ENCODE data around the gene DOCK2. TPM values are rescaled to one million over a fixed set of nuclear protein-coding genes. Genes with fewer than 3 reads are reported as not detected.
A peak's percentile ranks its signal among the peaks of the same experiment; 100 is the strongest.

The DOCK2 gene
- total RNA-seq, 2 experiments from 2014 or later, result 189 to 198 TPM

- Mint-ChIP-seq H3K4me3 (no peak overlapping the region), H3K36me3 (ENCODE audit: low read depth) (peaks cover 65% of the 10 kb centered on the region), H3K27ac (no peak overlapping the region), H3K4me1 (peaks cover 8% of the 10 kb centered on the region), H3K27me3 (no peaks in the 10 kb centered on the region), H3K9me3 (ENCODE audit: low read depth) (no peaks in the 10 kb centered on the region)
- intact Hi-C loops (cut with DNase I, micrococcal nuclease), result no loop called here
- DNase-seq, result no peak
- ATAC-seq, result no peak
- POLR2A ChIA-PET, result no interaction called here
- CTCF ChIA-PET, result interaction anchor here (0.6 to 2.7 kb wide), 13 partner anchors 8 to 491 kb away, joined by 3 to 15 read pairs (median 4); no protein-coding TSS in a partner anchor
Measured at GRCh38 chr5:170071748-170072147, 434.7 kb downstream of the DOCK2 start.

- ATAC-seq (no peak), DNase-seq (no peak)
- intact Hi-C loops (cut with DNase I, micrococcal nuclease), result no loop called here
- H3K36me3 Mint-ChIP-seq (ENCODE audit: low read depth), result peaks cover 60% of the 10 kb centered on the region
- ChIA-PET POLR2A (no interaction called here), CTCF (interaction anchor here (0.7 to 0.8 kb wide), 4 partner anchors 14 to 606 kb away, joined by 3 to 5 read pairs (median 4); no protein-coding TSS in a partner anchor)
- H3K4me1 Mint-ChIP-seq, result peaks cover 22% of the 10 kb centered on the region
- H3K9me3 Mint-ChIP-seq (ENCODE audit: low read depth), result no peaks in the 10 kb centered on the region
- no peak overlapping the region for H3K4me3 Mint-ChIP-seq
- H3K27me3 Mint-ChIP-seq, result no peaks in the 10 kb centered on the region
- no peak overlapping the region for H3K27ac Mint-ChIP-seq
Measured at GRCh38 chr5:170075696-170076095, 438.6 kb downstream of the DOCK2 start.

- Mint-ChIP-seq H3K4me3 (no peak overlapping the region), H3K4me1 (peaks cover 22% of the 10 kb centered on the region), H3K27ac (peak overlapping the region; percentile 8), H3K9me3 (ENCODE audit: low read depth) (no peaks in the 10 kb centered on the region), H3K27me3 (no peaks in the 10 kb centered on the region), H3K36me3 (ENCODE audit: low read depth) (peaks cover 60% of the 10 kb centered on the region)
- ATAC-seq (no peak), DNase-seq (no peak)
- intact Hi-C loops (cut with DNase I, micrococcal nuclease), result no loop called here
- POLR2A ChIA-PET, result no interaction called here
- CTCF ChIA-PET, result interaction anchor here (0.7 to 0.8 kb wide), 2 partner anchors 22 to 156 kb away, joined by 3 to 4 read pairs; no protein-coding TSS in a partner anchor
Measured at GRCh38 chr5:170076211-170076610, 439.1 kb downstream of the DOCK2 start.

- Mint-ChIP-seq H3K27me3 (no peaks in the 10 kb centered on the region), H3K27ac (no peak overlapping the region)
Measured at GRCh38 chr5:170076739-170077138, 439.7 kb downstream of the DOCK2 start.

GRCh38 chr5:170077526-170077925 is 440.5 kb downstream of the DOCK2 start:
- ATAC-seq (no peak), DNase-seq (no peak)
- no peaks in the 10 kb centered on the region for H3K9me3 Mint-ChIP-seq (ENCODE audit: low read depth)
- peaks cover 67% of the 10 kb centered on the region for H3K36me3 Mint-ChIP-seq (ENCODE audit: low read depth)
- H3K27me3 Mint-ChIP-seq, result no peaks in the 10 kb centered on the region
- H3K27ac Mint-ChIP-seq, result no peak overlapping the region
- ChIA-PET POLR2A (no interaction called here), CTCF (interaction anchor here (0.7 kb wide), 1 partner anchor 303 kb away, joined by 3 read pairs; no protein-coding TSS in a partner anchor)
- intact Hi-C loops (cut with DNase I, micrococcal nuclease), result no loop called here
- peaks cover 22% of the 10 kb centered on the region for H3K4me1 Mint-ChIP-seq
- H3K4me3 Mint-ChIP-seq, result no peak overlapping the region

More at GRCh38 chr5:170076739-170077138, 439.7 kb downstream of the DOCK2 start:
- CTCF ChIA-PET, result interaction anchor here (0.7 kb wide), 1 partner anchor 21 kb away, joined by 3 read pairs; no protein-coding TSS in a partner anchor
- intact Hi-C loops (cut with DNase I, micrococcal nuclease), result no loop called here
- DNase-seq, result no peak
- Mint-ChIP-seq H3K4me1 (peaks cover 22% of the 10 kb centered on the region), H3K9me3 (ENCODE audit: low read depth) (no peaks in the 10 kb centered on the region), H3K4me3 (no peak overlapping the region), H3K36me3 (ENCODE audit: low read depth) (peaks cover 60% of the 10 kb centered on the region)
- POLR2A ChIA-PET, result no interaction called here
- ATAC-seq, result peak; percentile 57

GRCh38 chr5:170078458-170078857 is 441.4 kb downstream of the DOCK2 start:
- Mint-ChIP-seq H3K27ac (peak overlapping the region; percentile 30), H3K9me3 (ENCODE audit: low read depth) (no peaks in the 10 kb centered on the region)
- POLR2A ChIA-PET, result no interaction called here

GRCh38 chr5:170078931-170079330 is 441.9 kb downstream of the DOCK2 start:
- Mint-ChIP-seq H3K9me3 (ENCODE audit: low read depth) (no peaks in the 10 kb centered on the region), H3K36me3 (ENCODE audit: low read depth) (peaks cover 77% of the 10 kb centered on the region), H3K27me3 (no peaks in the 10 kb centered on the region), H3K4me1 (peaks cover 22% of the 10 kb centered on the region), H3K4me3 (no peak overlapping the region), H3K27ac (peak overlapping the region; percentile 30)
- ChIA-PET CTCF (interaction anchor here (2.9 kb wide), 1 partner anchor 8 kb away, joined by 8 read pairs; no protein-coding TSS in a partner anchor), POLR2A (no interaction called here)
- ATAC-seq, result no peak
- intact Hi-C loops (cut with DNase I, micrococcal nuclease), result no loop called here
- no peak for DNase-seq

More at GRCh38 chr5:170078458-170078857, 441.4 kb downstream of the DOCK2 start:
- DNase-seq, result no peak
- Mint-ChIP-seq H3K27me3 (no peaks in the 10 kb centered on the region), H3K4me3 (no peak overlapping the region), H3K4me1 (peaks cover 22% of the 10 kb centered on the region), H3K36me3 (ENCODE audit: low read depth) (peaks cover 74% of the 10 kb centered on the region)
- CTCF ChIA-PET, result interaction anchor here (2.9 kb wide), 1 partner anchor 8 kb away, joined by 8 read pairs; no protein-coding TSS in a partner anchor
- intact Hi-C loops (cut with DNase I, micrococcal nuclease), result no loop called here
- ATAC-seq, result peak; percentile 54

GRCh38 chr5:170080217-170080616 is 443.1 kb downstream of the DOCK2 start:
- Mint-ChIP-seq H3K4me1 (peaks cover 22% of the 10 kb centered on the region), H3K27me3 (no peaks in the 10 kb centered on the region), H3K27ac (no peak overlapping the region), H3K36me3 (ENCODE audit: low read depth) (peaks cover 80% of the 10 kb centered on the region), H3K4me3 (no peak overlapping the region), H3K9me3 (ENCODE audit: low read depth) (no peaks in the 10 kb centered on the region)
- no peak for ATAC-seq
- CTCF ChIA-PET, result interaction anchor here (2.9 kb wide), 1 partner anchor 9 kb away, joined by 8 read pairs; no protein-coding TSS in a partner anchor
- DNase-seq, result no peak
- intact Hi-C loops (cut with DNase I, micrococcal nuclease), result no loop called here
- POLR2A ChIA-PET, result no interaction called here

GRCh38 chr5:170080786-170081445 is 443.8 kb downstream of the DOCK2 start:
- POLR2A ChIA-PET, result no interaction called here
- no peak overlapping the region for H3K27ac Mint-ChIP-seq
- ATAC-seq (no peak), DNase-seq (no peak)
- intact Hi-C loops (cut with DNase I, micrococcal nuclease), result no loop called here
- H3K4me3 Mint-ChIP-seq, result no peak overlapping the region
- H3K9me3 Mint-ChIP-seq (ENCODE audit: low read depth), result no peaks in the 10 kb centered on the region
- CTCF ChIA-PET, result interaction anchor here (0.7 to 2.9 kb wide), 2 partner anchors 10 to 325 kb away, joined by 4 to 8 read pairs; no protein-coding TSS in a partner anchor
- H3K4me1 Mint-ChIP-seq, result peaks cover 22% of the 10 kb centered on the region
- H3K27me3 Mint-ChIP-seq, result no peaks in the 10 kb centered on the region
- H3K36me3 Mint-ChIP-seq (ENCODE audit: low read depth), result peaks cover 79% of the 10 kb centered on the region

GRCh38 chr5:170081616-170082015 is 444.5 kb downstream of the DOCK2 start:
- ChIA-PET CTCF (interaction anchor here (0.7 kb wide), 1 partner anchor 8 kb away, joined by 3 read pairs; no protein-coding TSS in a partner anchor), POLR2A (no interaction called here)
- Mint-ChIP-seq H3K27ac (no peak overlapping the region), H3K36me3 (ENCODE audit: low read depth) (peaks cover 79% of the 10 kb centered on the region), H3K27me3 (no peaks in the 10 kb centered on the region), H3K4me3 (no peak overlapping the region), H3K4me1 (peaks cover 15% of the 10 kb centered on the region), H3K9me3 (ENCODE audit: low read depth) (no peaks in the 10 kb centered on the region)
- intact Hi-C loops (cut with DNase I, micrococcal nuclease), result no loop called here
- ATAC-seq (no peak), DNase-seq (no peak)

GRCh38 chr5:170082701-170083100 is 445.6 kb downstream of the DOCK2 start:
- Mint-ChIP-seq H3K4me3 (no peak overlapping the region), H3K27ac (no peak overlapping the region), H3K27me3 (no peaks in the 10 kb centered on the region), H3K4me1 (peaks cover 9% of the 10 kb centered on the region), H3K36me3 (ENCODE audit: low read depth) (peaks cover 72% of the 10 kb centered on the region), H3K9me3 (ENCODE audit: low read depth) (no peaks in the 10 kb centered on the region)
- intact Hi-C loops (cut with DNase I, micrococcal nuclease), result no loop called here
- ChIA-PET POLR2A (no interaction called here), CTCF (interaction anchor here (0.8 kb wide), 1 partner anchor 1309 kb away, joined by 5 read pairs; no protein-coding TSS in a partner anchor)
- ATAC-seq (no peak), DNase-seq (no peak)

Data from activated CD4-positive, alpha-beta T cell treated with anti-CD3 and anti-CD28 coated beads for 36 hours (primary cell).